ENCODE data around the gene SLC8A2. TPM values are rescaled to one million over a fixed set of nuclear protein-coding genes. Genes with fewer than 3 reads are reported as not detected.

The SLC8A2 gene
- total and polyA plus RNA-seq, 2 of the 4 experiments (the other 2 are of a cell fraction): 0.05 TPM; not detected in 1

GRCh38 chr19:47429140-47429793 lies 42.4 kb downstream of the SLC8A2 start:
- Histone ChIP-seq H3K4me2 (ENCODE audit: low read depth, low read length) (no peak overlapping the region), H3K9me3 (ENCODE audit: control insufficient read depth, insufficient read depth, low read length) (no peaks in the 10 kb centered on the region), H3K14ac (replicated peaks; ENCODE audit: low read depth, low read length) (no peak overlapping the region), H3K27me3 (ENCODE audit: control insufficient read depth, insufficient read depth, low read length) (peaks cover 3% of the 10 kb centered on the region; the same call in 1 of the 2 replicates), H3K79me1 (ENCODE audit: low read depth in 1 of 2, low read length in 2 of 2) (no peaks in the 10 kb centered on the region), H3K36me3 (ENCODE audit: control insufficient read depth, insufficient read depth, low read length) (no peaks in the 10 kb centered on the region), H2BK20ac (ENCODE audit: low read depth, low read length) (no peak overlapping the region), H3K27ac (ENCODE audit: insufficient read depth, low read length) (no peak overlapping the region), H4K91ac (ENCODE audit: insufficient read depth, low read depth, low read length) (no peak overlapping the region), H3K4ac (ENCODE audit: low read depth, low read length) (no peak overlapping the region), H3K56ac (ENCODE audit: extremely low read depth, insufficient read depth, low read length) (no peak overlapping the region), H2AFZ (replicated peaks; ENCODE audit: low read length, poor library complexity) (peak overlapping the region; percentile 43), H4K20me1 (ENCODE audit: insufficient read depth, low read length) (peaks cover 8% of the 10 kb centered on the region), H2BK120ac (ENCODE audit: low read depth, low read length) (no peak overlapping the region), H3K18ac (ENCODE audit: low read depth, low read length) (no peak overlapping the region), H3K9ac (ENCODE audit: low read depth, low read length) (no peak overlapping the region), H3K4me3 (ENCODE audit: insufficient read depth, low read depth, low read length) (no peak overlapping the region), H3K9me1 (ENCODE audit: insufficient read depth, low read length) (peaks cover 11% of the 10 kb centered on the region; the same call in 1 of the 2 replicates), H2BK15ac (ENCODE audit: low read depth, low read length) (no peak overlapping the region), H2AK9ac (replicated peaks; ENCODE audit: low read depth, low read length, poor library complexity) (peak overlapping the region; percentile 52), H4K8ac (ENCODE audit: low read depth in 2 of 2, low read length in 2 of 2) (no peak overlapping the region), H4K5ac (ENCODE audit: low read depth, low read length) (no peak overlapping the region), H2AK5ac (ENCODE audit: low read depth, low read length) (peak overlapping the region; percentile 44; the same call in 1 of the 2 replicates), H3K4me1 (ENCODE audit: control insufficient read depth, insufficient read depth, low read length) (peaks cover 3% of the 10 kb centered on the region; the same call in 1 of the 2 replicates), H3K23ac (ENCODE audit: low read depth, low read length) (no peak overlapping the region), H2BK5ac (ENCODE audit: low read depth, low read length, poor library complexity, severe bottlenecking) (no peak overlapping the region)
- 17% methylated on average over 2 of the region's 20 CpGs; no CpG with 5 or more reads in 1 of the 2 experiments for WGBS, 2 experiments (ENCODE audit: extremely low coverage in 2 of 2, insufficient read length in 1 of 2)
- intact Hi-C loops (cut with micrococcal nuclease): loop anchor here (5.0 kb wide), 1 partner anchor 168 kb away; no protein-coding TSS in a partner anchor
- no peak for DNase-seq
- in situ Hi-C loops (cut with MboI; ENCODE audit: low sequenced_read_pairs): no loop called here
- POLR2A ChIA-PET (ENCODE audit: unreplicated experiment): interaction anchor here (0.5 to 0.6 kb wide), 2 partner anchors 111 to 1445 kb away, joined by 3 to 4 read pairs; no protein-coding TSS in a partner anchor
- BruUV-seq (replicated peaks): no TSS peak
- dilution Hi-C loops (cut with HindIII; ENCODE audit: low sequenced_read_pairs, unreplicated experiment): no loop called here
- CTCF ChIA-PET: interaction anchor here (1.7 kb wide), 1 partner anchor 8 kb away, joined by 10 read pairs; no protein-coding TSS in a partner anchor
- TF ChIP-seq RCOR1 (IDR thresholded peaks at IDR 0.05; ENCODE audit: insufficient replicate concordance, low read length) (no peak), MAZ (IDR thresholded peaks at IDR 0.05; ENCODE audit: borderline replicate concordance, low read depth, low read length) (no peak), NFE2L2 (IDR thresholded peaks at IDR 0.05; ENCODE audit: low read depth, low read length) (no peak), RAD21 (IDR thresholded peaks at IDR 0.05; ENCODE audit: low read length) (no peak), SMC3 (IDR thresholded peaks at IDR 0.05; ENCODE audit: low read depth, low read length) (no peak), POLR2A (IDR thresholded peaks at IDR 0.05; ENCODE audit: low read depth, low read length) (no peak), CHD1 (IDR thresholded peaks at IDR 0.05; ENCODE audit: low read depth, low read length) (no peak), MXI1 (IDR thresholded peaks at IDR 0.05; ENCODE audit: borderline replicate concordance, low read depth, low read length) (no peak), BHLHE40 (IDR thresholded peaks at IDR 0.05; ENCODE audit: low read depth, low read length) (no peak), MAFK (IDR thresholded peaks at IDR 0.05; ENCODE audit: low read depth, low read length) (no peak)
- no peak for ATAC-seq (ENCODE audit: low read depth)

All from IMR-90 (cell line).